HG02759 (cell line): Measurements from ENCODE around the gene NPAS2.

Experiments used
- ATAC-seq: cut with Tn5 transposase; IDR thresholded peaks from one replicate; pipeline ENCODE4 v1.9.1; 2021; ENCODE audit warnings: mild to moderate bottlenecking, moderate library complexity; ENCODE audit not compliant: unreplicated experiment

The NPAS2 gene

GRCh38 chr2:100820523-100821254, 750 bp downstream of the NPAS2 start:
- ATAC-seq: no peak

- no peak for ATAC-seq
Measured at GRCh38 chr2:100821255-100821910, 1.4 kb downstream of the NPAS2 start.

GRCh38 chr2:100821911-100822265, 1.9 kb downstream of the NPAS2 start:
- no peak for ATAC-seq

- ATAC-seq: no peak
Measured at GRCh38 chr2:100822587-100823248, 2.8 kb downstream of the NPAS2 start.

GRCh38 chr2:100823665-100824438, 3.9 kb downstream of the NPAS2 start:
- ATAC-seq: no peak

- no peak for ATAC-seq
Measured at GRCh38 chr2:100824842-100825241, 4.9 kb downstream of the NPAS2 start.

- no peak for ATAC-seq
Measured at GRCh38 chr2:100826494-100826893, 6.6 kb downstream of the NPAS2 start.

- ATAC-seq: no peak
Measured at GRCh38 chr2:100831158-100831750, 11.3 kb downstream of the NPAS2 start.

GRCh38 chr2:100831831-100832230, 11.9 kb downstream of the NPAS2 start:
- ATAC-seq: no peak

GRCh38 chr2:100832885-100833284, 12.9 kb downstream of the NPAS2 start:
- ATAC-seq: no peak

- ATAC-seq: no peak
Measured at GRCh38 chr2:100833331-100833730, 13.4 kb downstream of the NPAS2 start.

- ATAC-seq: no peak
Measured at GRCh38 chr2:100834221-100834620, 14.3 kb downstream of the NPAS2 start.

- ATAC-seq: no peak
Measured at GRCh38 chr2:100835006-100835659, 15.2 kb downstream of the NPAS2 start.

GRCh38 chr2:100840519-100840918, 20.6 kb downstream of the NPAS2 start:
- ATAC-seq: no peak

- ATAC-seq: no peak
Measured at GRCh38 chr2:100842241-100842922, 22.4 kb downstream of the NPAS2 start.

GRCh38 chr2:100844514-100844913, 24.6 kb downstream of the NPAS2 start:
- no peak for ATAC-seq

GRCh38 chr2:100845141-100845991, 25.4 kb downstream of the NPAS2 start:
- no peak for ATAC-seq

GRCh38 chr2:100846716-100847115, 26.8 kb downstream of the NPAS2 start:
- no peak for ATAC-seq

GRCh38 chr2:100852447-100852846, 32.5 kb downstream of the NPAS2 start:
- ATAC-seq: no peak
